GM12892 (cell line): Measurements from ENCODE around the gene TMEM134.
A peak's percentile ranks its signal among the peaks of the same experiment; 100 is the strongest.

ENCODE experiments used
- DNase-seq: peaks from one replicate; pipeline ENCODE4 v3.0.0; 2011; ENCODE audit not compliant: insufficient read length
- FAIRE-seq: peaks from 2 replicates; lab custom pipeline; 2011; peaks lifted over from hg19 to GRCh38; lab: Jason Lieb, UNC
- POLR2A ChIP-seq: IDR thresholded peaks from 2 replicates; pipeline ENCODE4 v1.6.1; 2011; ENCODE audit warnings: low read depth, low read length, control low read depth
- POLR2AphosphoS5 ChIP-seq: IDR thresholded peaks from 2 replicates; pipeline ENCODE4 v1.6.1; 2011; ENCODE audit warnings: low read depth, low read length, control low read depth
- TAF1 ChIP-seq: IDR thresholded peaks from 2 replicates; pipeline ENCODE4 v1.6.1; 2011; ENCODE audit warnings: low read depth, mild to moderate bottlenecking, control low read depth, low read length, borderline replicate concordance

Gene TMEM134

GRCh38 chr11:67437809-67438157 lies 31.3 kb downstream of the TMEM134 start:
- no peak for TF ChIP-seq POLR2A
- no peak for TF ChIP-seq TAF1
- no peak; the same call in 1 of the 2 replicates for TF ChIP-seq POLR2AphosphoS5
- FAIRE-seq: no peak
- DNase-seq: no peak

GRCh38 chr11:67437082-67437808 lies 31.8 kb downstream of the TMEM134 start, which contains the start of gene PTPRCAP:
Gene PTPRCAP (minus strand): TSS chr11:67437682. CDS start chr11:67437619, 63 bp downstream.
- no peak for FAIRE-seq
- TF ChIP-seq TAF1 (peak; percentile 97), POLR2A (peak; percentile 94), POLR2AphosphoS5 (peak; percentile 97)

GRCh38 chr11:67436459-67437081 lies 32.5 kb downstream of the TMEM134 start:
- DNase-seq (peak; percentile 91), FAIRE-seq (peak; percentile 100)
- TF ChIP-seq POLR2AphosphoS5 (peak; percentile 73), POLR2A (no peak; the same call in 1 of the 2 replicates)

More at GRCh38 chr11:67437082-67437808, 31.8 kb downstream of the TMEM134 start, which contains the start of gene PTPRCAP:
- peak; percentile 84 for DNase-seq

GRCh38 chr11:67435727-67436458 lies 33.2 kb downstream of the TMEM134 start:
- FAIRE-seq (no peak), DNase-seq (no peak)

GRCh38 chr11:67435031-67435726 lies 33.9 kb downstream of the TMEM134 start:
- DNase-seq: no peak
- TF ChIP-seq TAF1 (no peak), POLR2AphosphoS5 (peak; percentile 74; the same call in 1 of the 2 replicates), POLR2A (0 out of 2 replicates have a peak, but pooled peaks have one; percentile 44)
- FAIRE-seq: no peak

More at GRCh38 chr11:67435727-67436458, 33.2 kb downstream of the TMEM134 start:
- TF ChIP-seq TAF1: no peak
- peak; percentile 67; the same call in 1 of the 2 replicates for TF ChIP-seq POLR2A
- TF ChIP-seq POLR2AphosphoS5: peak; percentile 53

- FAIRE-seq (peak; percentile 92), DNase-seq (no peak)
- TF ChIP-seq POLR2A: peak; percentile 86
- peak; percentile 96 for TF ChIP-seq POLR2AphosphoS5
- TF ChIP-seq TAF1: no peak
These were observed 34.6 kb downstream of the TMEM134 start for GRCh38 chr11:67434395-67434881.

- no peak for TF ChIP-seq POLR2AphosphoS5
- DNase-seq: no peak
- FAIRE-seq: peak; percentile 75
These were observed 35.3 kb downstream of the TMEM134 start for GRCh38 chr11:67433536-67434394.

GRCh38 chr11:67432655-67433349 lies 36.2 kb downstream of the TMEM134 start:
- no peak for FAIRE-seq
- no peak for DNase-seq
- TF ChIP-seq POLR2A (peak; percentile 4; the same call in 1 of the 2 replicates), TAF1 (no peak)

- no peak for TF ChIP-seq TAF1
- peak; percentile 74; the same call in 1 of the 2 replicates for TF ChIP-seq POLR2AphosphoS5
- DNase-seq (no peak), FAIRE-seq (no peak)
These were observed 37.5 kb downstream of the TMEM134 start for GRCh38 chr11:67431346-67432249.
